ENCODE results near the gene RBPJL.

DNA sequence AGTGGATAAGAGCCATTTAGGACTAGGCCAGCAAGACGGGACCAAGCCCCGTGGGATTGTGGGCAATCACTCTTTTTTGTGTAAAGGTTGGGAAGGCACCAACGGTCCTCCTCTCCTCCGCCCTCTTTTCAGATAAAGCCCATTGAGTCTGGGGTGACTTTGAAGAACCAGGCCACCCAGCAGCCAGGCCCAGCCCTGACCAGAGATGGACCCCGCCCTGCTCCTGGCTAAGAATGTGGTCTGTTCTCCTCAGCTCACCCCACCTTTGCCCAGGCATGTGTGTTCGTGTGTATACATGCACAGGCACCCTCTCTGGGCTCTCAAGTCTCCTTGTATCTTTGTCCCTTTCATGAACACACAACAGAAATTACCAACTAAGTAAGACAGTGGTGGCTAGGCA lies 32.4 kb downstream of the RBPJL start:
- TF ChIP-seq, protein P1, sequence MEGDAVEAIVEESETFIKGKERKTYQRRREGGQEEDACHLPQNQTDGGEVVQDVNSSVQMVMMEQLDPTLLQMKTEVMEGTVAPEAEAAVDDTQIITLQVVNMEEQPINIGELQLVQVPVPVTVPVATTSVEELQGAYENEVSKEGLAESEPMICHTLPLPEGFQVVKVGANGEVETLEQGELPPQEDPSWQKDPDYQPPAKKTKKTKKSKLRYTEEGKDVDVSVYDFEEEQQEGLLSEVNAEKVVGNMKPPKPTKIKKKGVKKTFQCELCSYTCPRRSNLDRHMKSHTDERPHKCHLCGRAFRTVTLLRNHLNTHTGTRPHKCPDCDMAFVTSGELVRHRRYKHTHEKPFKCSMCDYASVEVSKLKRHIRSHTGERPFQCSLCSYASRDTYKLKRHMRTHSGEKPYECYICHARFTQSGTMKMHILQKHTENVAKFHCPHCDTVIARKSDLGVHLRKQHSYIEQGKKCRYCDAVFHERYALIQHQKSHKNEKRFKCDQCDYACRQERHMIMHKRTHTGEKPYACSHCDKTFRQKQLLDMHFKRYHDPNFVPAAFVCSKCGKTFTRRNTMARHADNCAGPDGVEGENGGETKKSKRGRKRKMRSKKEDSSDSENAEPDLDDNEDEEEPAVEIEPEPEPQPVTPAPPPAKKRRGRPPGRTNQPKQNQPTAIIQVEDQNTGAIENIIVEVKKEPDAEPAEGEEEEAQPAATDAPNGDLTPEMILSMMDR (IDR thresholded peaks at IDR 0.05; ENCODE audit: low read length), result no peak
- TF ChIP-seq EZH2 (optimal IDR thresholded peaks at IDR 0.05; ENCODE audit: low read depth, low read length), result no peak

Measured in MM.1S (cell line).